Midbrain (tissue), 1 donor: ENCODE measurements around the gene HNRNPCL2.
"Not testable (repeated sequence)": the region's sequence is repeated elsewhere in the genome, so short reads cannot be mapped to it uniquely, and the experiment has no call there.

Source experiments
- DNase-seq: peaks from one replicate; lab custom pipeline; 2025; lab: John Stamatoyannopoulos, UW

The HNRNPCL2 gene

DNA sequence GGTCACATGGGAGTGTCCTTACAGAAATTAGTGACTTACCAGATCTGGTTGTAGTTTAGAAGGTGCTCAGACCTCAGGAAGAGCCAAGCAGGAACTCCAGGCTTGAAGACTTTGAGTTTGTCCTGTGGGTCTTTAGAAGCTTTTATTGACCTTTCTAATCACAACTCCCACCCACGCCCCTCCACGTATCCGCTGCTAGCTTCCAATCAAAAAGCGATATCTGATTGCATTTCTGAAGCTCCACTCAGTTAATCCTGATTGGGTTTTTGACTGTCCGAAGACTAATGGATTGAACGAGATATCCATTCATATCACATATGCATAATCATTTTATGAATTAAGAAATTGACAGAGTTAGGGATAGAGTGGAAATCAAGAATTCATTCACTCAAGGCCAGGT is at the start of gene HNRNPCL2:
Gene HNRNPCL2 (minus strand): TSS at position 101 of the 400 bp plus-strand sequence. CDS start 454 bp downstream, outside the sequence.
- not testable (repeated sequence) for DNase-seq

DNA sequence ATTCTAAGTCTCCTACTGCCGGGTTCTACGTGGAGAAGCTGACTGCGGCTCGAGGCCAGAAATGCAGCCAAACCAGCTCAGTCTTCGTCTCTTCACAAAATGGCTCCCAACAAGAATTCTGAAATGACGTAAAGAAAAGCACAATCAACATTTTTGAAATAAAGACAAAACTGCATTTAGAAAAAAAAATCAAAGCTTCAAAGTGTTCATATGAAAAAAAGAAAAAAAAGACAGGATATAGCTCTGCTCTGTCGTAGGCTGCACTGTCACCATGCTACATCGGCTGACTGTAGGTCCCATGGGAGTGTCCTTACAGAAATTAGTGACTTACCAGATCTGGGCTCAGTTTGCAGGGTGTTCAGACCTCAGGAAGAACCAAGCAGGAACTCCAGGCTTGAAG is 48.9 kb upstream of the HNRNPCL2 start, which contains the start of gene HNRNPCL4:
Gene HNRNPCL4 (minus strand): TSS at position 101 of the 400 bp plus-strand sequence. CDS start 164 bp downstream, outside the sequence.
- DNase-seq, result not testable (repeated sequence)

DNA sequence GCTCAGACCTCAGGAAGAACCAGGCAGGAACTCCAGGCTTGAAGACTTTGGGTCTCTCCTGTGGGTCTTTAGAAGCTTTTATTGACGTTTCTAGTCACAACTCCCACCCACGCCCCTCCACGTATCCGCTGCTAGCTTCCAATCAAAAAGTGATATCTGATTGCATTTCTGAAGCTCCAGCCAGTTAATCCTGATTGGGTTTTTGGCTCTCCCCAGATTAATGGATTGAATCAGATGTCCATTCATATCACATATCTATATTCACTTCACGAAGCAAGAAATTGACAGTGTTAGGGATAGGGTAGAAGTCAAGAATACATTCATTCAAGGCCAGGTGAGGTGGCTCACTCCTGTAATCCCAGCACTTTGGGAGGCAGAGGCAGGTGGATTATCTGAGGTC is 39.3 kb upstream of the HNRNPCL2 start, which contains the start of gene PRAMEF26:
Gene PRAMEF26 (minus strand): TSS at position 101 of the 400 bp plus-strand sequence. CDS start 2,914 bp downstream, outside the sequence.
- DNase-seq, result not testable (repeated sequence)

DNA sequence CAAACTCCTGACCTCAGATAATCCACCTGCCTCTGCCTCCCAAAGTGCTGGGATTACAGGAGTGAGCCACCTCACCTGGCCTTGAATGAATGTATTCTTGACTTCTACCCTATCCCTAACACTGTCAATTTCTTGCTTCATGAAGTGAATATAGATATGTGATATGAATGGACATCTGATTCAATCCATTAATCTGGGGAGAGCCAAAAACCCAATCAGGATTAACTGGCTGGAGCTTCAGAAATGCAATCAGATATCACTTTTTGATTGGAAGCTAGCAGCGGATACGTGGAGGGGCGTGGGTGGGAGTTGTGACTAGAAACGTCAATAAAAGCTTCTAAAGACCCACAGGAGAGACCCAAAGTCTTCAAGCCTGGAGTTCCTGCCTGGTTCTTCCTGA is 46.2 kb downstream of the HNRNPCL2 start, which contains the start of gene PRAMEF25:
Gene PRAMEF25 (plus strand): TSS at position 301 of the 400 bp plus-strand sequence. CDS start 2,920 bp downstream, outside the sequence.
- DNase-seq, result not testable (repeated sequence)
